ENCODE results near the gene CITED4. TPM values are rescaled to one million over a fixed set of nuclear protein-coding genes. Genes with fewer than 3 reads are reported as not detected.

CITED4 gene
- total RNA-seq, 1 experiment from 2014 or later = 10.6 TPM

GRCh38 chr1:40837601-40838000 is 24.6 kb downstream of the CITED4 start:
- Histone ChIP-seq H3K79me2 (ENCODE audit: low read length) (no peaks in the 10 kb centered on the region), H2AFZ (ENCODE audit: low read length) (no peak overlapping the region), H3K27me3 (ENCODE audit: low read length) (no peaks in the 10 kb centered on the region), H3K4me1 (ENCODE audit: insufficient read depth, low read length) (no peaks in the 10 kb centered on the region), H3K9me2 (replicated peaks; ENCODE audit: low read length) (no peaks in the 10 kb centered on the region), H3K4me3 (ENCODE audit: low read length) (no peak overlapping the region), H3K36me3 (ENCODE audit: low read depth, low read length) (no peaks in the 10 kb centered on the region), H3K4me2 (ENCODE audit: low read length) (no peak overlapping the region), H3F3A (ENCODE audit: low read length, unreplicated experiment) (no peaks in the 10 kb centered on the region), H3K9me3 (ENCODE audit: low read length) (no peaks in the 10 kb centered on the region), H3K9ac (ENCODE audit: low read length) (no peak overlapping the region), H4K20me1 (ENCODE audit: low read length) (no peaks in the 10 kb centered on the region), H3K27ac (ENCODE audit: low read length) (no peak overlapping the region)
- DNase-seq (no peak), ATAC-seq (no peak)
- no TSS peak for BruUV-seq (replicated peaks)
- TF ChIP-seq EZH2 (IDR thresholded peaks at IDR 0.05; ENCODE audit: low read length, unreplicated experiment) (no peak), CTCF (conservative IDR thresholded peaks at IDR 0.05; ENCODE audit: low read depth, low read length) (no peak), EZH2phosphoT487 (IDR thresholded peaks at IDR 0.05; ENCODE audit: borderline replicate concordance, low read length) (no peak)
- CTCF ChIA-PET = no interaction called here
- POLR2A ChIA-PET (ENCODE audit: unreplicated experiment) = no interaction called here
- intact Hi-C loops (cut with micrococcal nuclease) = no loop called here

GRCh38 chr1:40836283-40836682 is 25.9 kb downstream of the CITED4 start:
- Histone ChIP-seq H3K4me1 (ENCODE audit: insufficient read depth, low read length) (no peaks in the 10 kb centered on the region), H3K79me2 (ENCODE audit: low read length) (no peaks in the 10 kb centered on the region), H3K9ac (ENCODE audit: low read length) (no peak overlapping the region), H3K9me2 (replicated peaks; ENCODE audit: low read length) (no peaks in the 10 kb centered on the region), H3K27me3 (ENCODE audit: low read length) (no peaks in the 10 kb centered on the region), H4K20me1 (ENCODE audit: low read length) (no peaks in the 10 kb centered on the region), H3K4me2 (ENCODE audit: low read length) (no peak overlapping the region), H3K36me3 (ENCODE audit: low read depth, low read length) (no peaks in the 10 kb centered on the region), H3K4me3 (ENCODE audit: low read length) (no peak overlapping the region), H3F3A (ENCODE audit: low read length, unreplicated experiment) (no peaks in the 10 kb centered on the region), H2AFZ (ENCODE audit: low read length) (no peak overlapping the region), H3K9me3 (ENCODE audit: low read length) (no peaks in the 10 kb centered on the region), H3K27ac (ENCODE audit: low read length) (no peak overlapping the region)
- DNase-seq (no peak), ATAC-seq (no peak)
- ChIA-PET POLR2A (ENCODE audit: unreplicated experiment) (no interaction called here), CTCF (no interaction called here)
- intact Hi-C loops (cut with micrococcal nuclease) = no loop called here
- BruUV-seq (replicated peaks) = no TSS peak
- TF ChIP-seq EZH2phosphoT487 (IDR thresholded peaks at IDR 0.05; ENCODE audit: borderline replicate concordance, low read length) (no peak), EZH2 (IDR thresholded peaks at IDR 0.05; ENCODE audit: low read length, unreplicated experiment) (no peak), CTCF (conservative IDR thresholded peaks at IDR 0.05; ENCODE audit: low read depth, low read length) (no peak)

GRCh38 chr1:40834968-40835545 is 27.1 kb downstream of the CITED4 start:
- H4K20me1 ChIP-seq (ENCODE audit: low read length) = no peaks in the 10 kb centered on the region
- no peaks in the 10 kb centered on the region for H3K79me2 ChIP-seq (ENCODE audit: low read length)
- no peak for TF ChIP-seq EZH2phosphoT487 (IDR thresholded peaks at IDR 0.05; ENCODE audit: borderline replicate concordance, low read length)
- TF ChIP-seq CTCF (conservative IDR thresholded peaks at IDR 0.05; ENCODE audit: low read depth, low read length) = no peak
- no peak for TF ChIP-seq EZH2 (IDR thresholded peaks at IDR 0.05; ENCODE audit: low read length, unreplicated experiment)
- H3K9ac ChIP-seq (ENCODE audit: low read length) = no peak overlapping the region
- no peaks in the 10 kb centered on the region for H3F3A ChIP-seq (ENCODE audit: low read length, unreplicated experiment)
- no peak overlapping the region for H3K4me2 ChIP-seq (ENCODE audit: low read length)
- BruUV-seq (replicated peaks) = no TSS peak
- no peaks in the 10 kb centered on the region for H3K9me3 ChIP-seq (ENCODE audit: low read length)
- no peaks in the 10 kb centered on the region for H3K4me1 ChIP-seq (ENCODE audit: insufficient read depth, low read length)
- no peak for ATAC-seq
- no peak overlapping the region for H3K27ac ChIP-seq (ENCODE audit: low read length)
- ChIA-PET POLR2A (ENCODE audit: unreplicated experiment) (no interaction called here), CTCF (no interaction called here)
- H3K36me3 ChIP-seq (ENCODE audit: low read depth, low read length) = no peaks in the 10 kb centered on the region
- intact Hi-C loops (cut with micrococcal nuclease) = no loop called here
- H3K27me3 ChIP-seq (ENCODE audit: low read length) = no peaks in the 10 kb centered on the region
- H3K9me2 ChIP-seq (replicated peaks; ENCODE audit: low read length) = no peaks in the 10 kb centered on the region
- no peak overlapping the region for H2AFZ ChIP-seq (ENCODE audit: low read length)
- no peak overlapping the region for H3K4me3 ChIP-seq (ENCODE audit: low read length)
- no peak for DNase-seq

All from PC-3 (cell line).